GM21381 (cell line): Measurements from ENCODE around the gene MGST3.
A peak's percentile ranks its signal among the peaks of the same experiment; 100 is the strongest.
"Not testable (repeated sequence)": the region's sequence is repeated elsewhere in the genome, so short reads cannot be mapped to it uniquely, and the experiment has no call there.

Experiments used
- ATAC-seq: cut with Tn5 transposase; IDR thresholded peaks from one replicate; pipeline ENCODE4 v1.9.1; 2021; ENCODE audit warnings: mild to moderate bottlenecking, moderate library complexity; ENCODE audit not compliant: unreplicated experiment

Gene MGST3

GRCh38 chr1:165630629-165631341 lies at the start of gene MGST3:
Gene MGST3 (plus strand): TSS chr1:165631234. CDS start chr1:165649848, 18,614 bp downstream.
- peak; percentile 86 for ATAC-seq

- no peak for ATAC-seq
These were observed 49.1 kb upstream of the MGST3 start for GRCh38 chr1:165581926-165582325.

- no peak for ATAC-seq
These were observed 44.6 kb upstream of the MGST3 start for GRCh38 chr1:165586398-165586797.

- ATAC-seq, result not testable (repeated sequence)
These were observed 39.6 kb upstream of the MGST3 start for GRCh38 chr1:165591391-165591790.

- ATAC-seq, result peak; percentile 43
These were observed 37.9 kb upstream of the MGST3 start for GRCh38 chr1:165592945-165593823.

GRCh38 chr1:165595246-165595938 lies 35.6 kb upstream of the MGST3 start:
- ATAC-seq, result no peak

- peak; percentile 97 for ATAC-seq
These were observed 33.0 kb upstream of the MGST3 start for GRCh38 chr1:165597883-165598675.

- no peak for ATAC-seq
These were observed 32.4 kb upstream of the MGST3 start for GRCh38 chr1:165598676-165599059.

GRCh38 chr1:165600793-165601192 lies 30.2 kb upstream of the MGST3 start:
- ATAC-seq, result no peak

GRCh38 chr1:165603810-165604209 lies 27.2 kb upstream of the MGST3 start:
- no peak for ATAC-seq

- ATAC-seq, result no peak
These were observed 25.8 kb upstream of the MGST3 start for GRCh38 chr1:165605246-165605645.

- ATAC-seq, result not testable (repeated sequence)
These were observed 24.4 kb upstream of the MGST3 start for GRCh38 chr1:165606676-165607075.

GRCh38 chr1:165610866-165611265 lies 20.2 kb upstream of the MGST3 start:
- ATAC-seq, result no peak

GRCh38 chr1:165612062-165612461 lies 19.0 kb upstream of the MGST3 start:
- ATAC-seq, result no peak

- ATAC-seq, result no peak
These were observed 14.9 kb upstream of the MGST3 start for GRCh38 chr1:165616054-165616612.

- ATAC-seq, result no peak
These were observed 14.0 kb upstream of the MGST3 start for GRCh38 chr1:165616987-165617546.

GRCh38 chr1:165619647-165620151 lies 11.3 kb upstream of the MGST3 start:
- ATAC-seq, result no peak

- ATAC-seq, result no peak
These were observed 7.4 kb upstream of the MGST3 start for GRCh38 chr1:165623624-165624023.

- ATAC-seq, result no peak
These were observed 6.6 kb upstream of the MGST3 start for GRCh38 chr1:165624441-165624840.
